ENCODE measurements around the gene FOXL3. TPM values are rescaled to one million over a fixed set of nuclear protein-coding genes. Genes with fewer than 3 reads are reported as not detected.
A peak's percentile ranks its signal among the peaks of the same experiment; 100 is the strongest.
"Not testable (repeated sequence)": the region's sequence is repeated elsewhere in the genome, so short reads cannot be mapped to it uniquely, and the experiment has no call there.

Gene FOXL3
- total RNA-seq, 2 experiments from 2014 or later = not detected

GRCh38 chr7:259191-259505, 30.8 kb upstream of the FOXL3 start:
- Mint-ChIP-seq H3K4me1 (peaks cover 6% of the 10 kb centered on the region), H3K4me3 (no peak overlapping the region), H3K27ac (no peak overlapping the region), H3K9me3 (ENCODE audit: low read depth) (peaks cover 4% of the 10 kb centered on the region), H3K36me3 (peaks cover 3% of the 10 kb centered on the region), H3K27me3 (no peaks in the 10 kb centered on the region)
- no peak for ATAC-seq
- no peak for DNase-seq
- CTCF ChIA-PET = no interaction called here

- Mint-ChIP-seq H3K9me3 (ENCODE audit: low read depth) (peaks cover 4% of the 10 kb centered on the region), H3K36me3 (peaks cover 3% of the 10 kb centered on the region), H3K27ac (no peak overlapping the region), H3K4me1 (peaks cover 6% of the 10 kb centered on the region), H3K4me3 (no peak overlapping the region), H3K27me3 (no peaks in the 10 kb centered on the region)
- ATAC-seq (no peak), DNase-seq (no peak)
- CTCF ChIA-PET = no interaction called here
Measured at GRCh38 chr7:259751-260405, 30.1 kb upstream of the FOXL3 start.

GRCh38 chr7:260441-261281, 29.3 kb upstream of the FOXL3 start:
- CTCF ChIA-PET = no interaction called here
- peaks cover 4% of the 10 kb centered on the region for H3K9me3 Mint-ChIP-seq (ENCODE audit: low read depth)
- H3K27me3 Mint-ChIP-seq = no peaks in the 10 kb centered on the region
- H3K36me3 Mint-ChIP-seq = peaks cover 3% of the 10 kb centered on the region
- no peak for ATAC-seq
- no peak overlapping the region for H3K27ac Mint-ChIP-seq
- no peak overlapping the region for H3K4me3 Mint-ChIP-seq
- DNase-seq = no peak
- H3K4me1 Mint-ChIP-seq = peaks cover 6% of the 10 kb centered on the region

- Mint-ChIP-seq H3K27ac (no peak overlapping the region), H3K36me3 (peaks cover 3% of the 10 kb centered on the region), H3K9me3 (ENCODE audit: low read depth) (peaks cover 4% of the 10 kb centered on the region), H3K4me3 (no peak overlapping the region), H3K27me3 (no peaks in the 10 kb centered on the region), H3K4me1 (peaks cover 6% of the 10 kb centered on the region)
- CTCF ChIA-PET = no interaction called here
- DNase-seq (no peak), ATAC-seq (no peak)
Measured at GRCh38 chr7:261341-262250, 28.4 kb upstream of the FOXL3 start.

GRCh38 chr7:262251-262572, 27.8 kb upstream of the FOXL3 start:
- Mint-ChIP-seq H3K27me3 (no peaks in the 10 kb centered on the region), H3K4me3 (no peak overlapping the region), H3K27ac (no peak overlapping the region), H3K4me1 (peaks cover 6% of the 10 kb centered on the region), H3K36me3 (peaks cover 3% of the 10 kb centered on the region), H3K9me3 (ENCODE audit: low read depth) (peaks cover 4% of the 10 kb centered on the region)
- CTCF ChIA-PET = no interaction called here
- ATAC-seq (no peak), DNase-seq (no peak)

- CTCF ChIA-PET; H3K4me3 Mint-ChIP-seq; H3K27me3 Mint-ChIP-seq; H3K4me1 Mint-ChIP-seq; H3K27ac Mint-ChIP-seq; H3K36me3 Mint-ChIP-seq; ATAC-seq; H3K9me3 Mint-ChIP-seq (ENCODE audit: low read depth): not testable (repeated sequence)
- peak; percentile 89 for DNase-seq
Measured at GRCh38 chr7:262631-263311, 27.2 kb upstream of the FOXL3 start.

GRCh38 chr7:263483-264351, 26.3 kb upstream of the FOXL3 start:
- peak; percentile 57 for DNase-seq
- CTCF ChIA-PET = interaction anchor here (0.8 to 1.3 kb wide), 5 partner anchors 14 to 1244 kb away, joined by 3 to 5 read pairs (median 3); no protein-coding TSS in a partner anchor
- H3K4me3 Mint-ChIP-seq; H3K27me3 Mint-ChIP-seq; H3K27ac Mint-ChIP-seq; H3K36me3 Mint-ChIP-seq; H3K9me3 Mint-ChIP-seq (ENCODE audit: low read depth); H3K4me1 Mint-ChIP-seq: not testable (repeated sequence)
- ATAC-seq = peak; percentile 56

GRCh38 chr7:264541-265191, 25.3 kb upstream of the FOXL3 start:
- Mint-ChIP-seq H3K27ac (no peak overlapping the region), H3K9me3 (ENCODE audit: low read depth) (peaks cover 4% of the 10 kb centered on the region), H3K36me3 (peaks cover 3% of the 10 kb centered on the region), H3K27me3 (no peaks in the 10 kb centered on the region), H3K4me1 (peaks cover 6% of the 10 kb centered on the region), H3K4me3 (no peak overlapping the region)
- ATAC-seq (no peak), DNase-seq (no peak)
- CTCF ChIA-PET = interaction anchor here (0.8 to 1.3 kb wide), 5 partner anchors 13 to 1243 kb away, joined by 3 to 5 read pairs (median 3); no protein-coding TSS in a partner anchor

- no peak overlapping the region for H3K4me3 Mint-ChIP-seq
- no peak for ATAC-seq
- H3K9me3 Mint-ChIP-seq (ENCODE audit: low read depth) = peaks cover 4% of the 10 kb centered on the region
- no peak for DNase-seq
- H3K4me1 Mint-ChIP-seq = peaks cover 6% of the 10 kb centered on the region
- CTCF ChIA-PET = no interaction called here
- peaks cover 3% of the 10 kb centered on the region for H3K36me3 Mint-ChIP-seq
- H3K27me3 Mint-ChIP-seq = no peaks in the 10 kb centered on the region
- H3K27ac Mint-ChIP-seq = no peak overlapping the region
Measured at GRCh38 chr7:265192-265997, 24.6 kb upstream of the FOXL3 start.

GRCh38 chr7:265998-266850, 23.7 kb upstream of the FOXL3 start:
- Mint-ChIP-seq H3K27me3 (no peaks in the 10 kb centered on the region), H3K27ac (no peak overlapping the region), H3K4me1 (peaks cover 6% of the 10 kb centered on the region), H3K4me3 (no peak overlapping the region), H3K9me3 (ENCODE audit: low read depth) (peaks cover 4% of the 10 kb centered on the region), H3K36me3 (peaks cover 3% of the 10 kb centered on the region)
- CTCF ChIA-PET = interaction anchor here (1.2 kb wide), 1 partner anchor 12 kb away, joined by 3 read pairs; no protein-coding TSS in a partner anchor
- no peak for ATAC-seq
- no peak for DNase-seq
